Hepatocyte (in vitro differentiated cells): ENCODE measurements around the gene CD46.

Experiments used
- CTCF ChIP-seq: fragments of 200-600 bp; sonication (generic); IDR thresholded peaks from 2 replicates; pipeline ENCODE4 v1.5.1; 2016; ENCODE audit warnings: antibody characterized with exemption, mild to moderate bottlenecking; ENCODE audit not compliant: poor library complexity
- EZH2 ChIP-seq: fragments of 200-600 bp; sonication (generic); IDR thresholded peaks from 2 replicates; pipeline ENCODE4 v1.6.1; 2016; ENCODE audit warnings: antibody characterized with exemption, mild to moderate bottlenecking, borderline replicate concordance
- EZH2phosphoT487 ChIP-seq: fragments of 200-600 bp; sonication (generic); IDR thresholded peaks from one replicate; pipeline ENCODE4 v1.6.1; 2018; ENCODE audit warnings: antibody characterized with exemption, mild to moderate bottlenecking, low read depth, moderate library complexity; ENCODE audit not compliant: unreplicated experiment, severe bottlenecking

GRCh38 chr1:207815913-207816291 lies 64.0 kb downstream of the CD46 start:
- TF ChIP-seq CTCF (no peak), EZH2 (no peak), EZH2phosphoT487 (no peak)
